A673 (cell line): ENCODE measurements around the gene TMEM38A. TPM values are rescaled to one million over a fixed set of nuclear protein-coding genes. Genes with fewer than 3 reads are reported as not detected.

ENCODE experiments used
- BruUV-seq: library from RNA; stranded (reverse); fragments of 400-500 nt; replicated peaks from 2 replicates; lab custom pipeline; 2021; lab: Mats Ljungman, UMichigan
- CTCF ChIA-PET: fragments of 300-600 bp; sonication (Branson Sonifier 250); formaldehyde crosslinking; loops from one replicate; lab custom pipeline; 2022; ENCODE audit warnings: antibody characterized with exemption; lab: Charles Lee
- POLR2A ChIA-PET: fragments of 300-600 bp; sonication (Branson Sonifier 250); formaldehyde crosslinking; loops from one replicate; lab custom pipeline; 2022; ENCODE audit warnings: antibody characterized with exemption; ENCODE audit not compliant: low non-redundant PET; lab: Charles Lee
- DNase-seq: peaks from one replicate; pipeline ENCODE4 v3.0.0-alpha.2; 2015; ENCODE audit warnings: low spot score
- H3K27ac ChIP-seq: fragments of 200-600 bp; sonication (generic); 2 replicates; pipeline ENCODE4 v1.5.1; 2016; ENCODE audit warnings: mixed run types, low read depth, mild to moderate bottlenecking, mixed read lengths, antibody characterized with exemption, low read length; ENCODE audit not compliant: poor library complexity, severe bottlenecking
- H3K27me3 ChIP-seq: fragments of 200-600 bp; sonication (generic); replicated peaks from 2 replicates; pipeline ENCODE4 v1.6.1; 2017; ENCODE audit warnings: mixed run types, low read depth, mild to moderate bottlenecking, mixed read lengths, antibody characterized with exemption, low read length; ENCODE audit not compliant: insufficient read depth, poor library complexity
- H3K36me3 ChIP-seq: fragments of 200-600 bp; sonication (generic); 2 replicates; pipeline ENCODE4 v1.6.1; 2016; ENCODE audit warnings: mixed run types, mild to moderate bottlenecking, mixed read lengths, antibody characterized with exemption, low read length; ENCODE audit not compliant: insufficient read depth, poor library complexity, severe bottlenecking
- H3K4me1 ChIP-seq: fragments of 200-600 bp; sonication (generic); 2 replicates; pipeline ENCODE4 v1.6.1; 2017; ENCODE audit warnings: mixed run types, mild to moderate bottlenecking, mixed read lengths, antibody characterized with exemption, low read length; ENCODE audit not compliant: insufficient read depth, poor library complexity, severe bottlenecking
- H3K4me3 ChIP-seq: fragments of 200-600 bp; sonication (generic); 2 replicates; pipeline ENCODE4 v1.5.1; 2016; ENCODE audit warnings: low read depth, mixed run types, mild to moderate bottlenecking, mixed read lengths, low read length; ENCODE audit not compliant: poor library complexity, severe bottlenecking
- H3K9me3 ChIP-seq: fragments of 200-600 bp; sonication (generic); 2 replicates; pipeline ENCODE4 v1.6.1; 2016; ENCODE audit warnings: mixed run types, low read depth, mild to moderate bottlenecking, mixed read lengths, antibody characterized with exemption, low read length; ENCODE audit not compliant: poor library complexity, severe bottlenecking
- CTCF ChIP-seq: fragments of 300-800, 200-600 bp; sonication (generic); conservative IDR thresholded peaks from 2 replicates; pipeline ENCODE4 v1.5.1; 2017; ENCODE audit warnings: low read depth, mild to moderate bottlenecking, antibody characterized with exemption, low read length, moderate library complexity, mixed read lengths
- EZH2 ChIP-seq: fragments of 200-600 bp; sonication (generic); IDR thresholded peaks from 2 replicates; pipeline ENCODE4 v1.6.1; 2017; ENCODE audit warnings: borderline replicate concordance, low read depth, mild to moderate bottlenecking, mixed read lengths, antibody characterized with exemption, low read length; ENCODE audit not compliant: poor library complexity, severe bottlenecking
- intact Hi-C: fragments of 100-400 bp; cut with micrococcal nuclease; formaldehyde crosslinking; loops from one replicate; pipeline ENCODE4 v1.10.0; 2022; ENCODE audit not compliant: unreplicated experiment
- total RNA-seq: library from RNA; stranded (reverse); gene quantifications from 2 replicates; pipeline ENCODE4 v1.2.3, GENCODE V29; 2021

The TMEM38A gene
- total RNA-seq, 1 experiment from 2014 or later: 8.3 TPM

- no peak for DNase-seq
- Histone ChIP-seq H3K27me3 (no peaks in the 10 kb centered on the region), H3K4me3 (no peak overlapping the region), H3K4me1 (no peaks in the 10 kb centered on the region), H3K9me3 (no peaks in the 10 kb centered on the region), H3K36me3 (no peaks in the 10 kb centered on the region), H3K27ac (no peak overlapping the region)
- TF ChIP-seq EZH2: no peak
- no peak for TF ChIP-seq CTCF
- no TSS peak for BruUV-seq
- CTCF ChIA-PET: no interaction called here
- POLR2A ChIA-PET: no interaction called here
- intact Hi-C loops: no loop called here
Observed at GRCh38 chr19:16619457-16619856, 41.5 kb upstream of the TMEM38A start.

GRCh38 chr19:16620018-16620417, 40.9 kb upstream of the TMEM38A start:
- intact Hi-C loops: no loop called here
- Histone ChIP-seq H3K4me3 (no peak overlapping the region), H3K9me3 (no peaks in the 10 kb centered on the region), H3K36me3 (no peaks in the 10 kb centered on the region), H3K27ac (no peak overlapping the region), H3K27me3 (no peaks in the 10 kb centered on the region), H3K4me1 (no peaks in the 10 kb centered on the region)
- ChIA-PET POLR2A (no interaction called here), CTCF (no interaction called here)
- TF ChIP-seq EZH2 (no peak), CTCF (no peak)
- DNase-seq: no peak
- BruUV-seq: no TSS peak

DNA sequence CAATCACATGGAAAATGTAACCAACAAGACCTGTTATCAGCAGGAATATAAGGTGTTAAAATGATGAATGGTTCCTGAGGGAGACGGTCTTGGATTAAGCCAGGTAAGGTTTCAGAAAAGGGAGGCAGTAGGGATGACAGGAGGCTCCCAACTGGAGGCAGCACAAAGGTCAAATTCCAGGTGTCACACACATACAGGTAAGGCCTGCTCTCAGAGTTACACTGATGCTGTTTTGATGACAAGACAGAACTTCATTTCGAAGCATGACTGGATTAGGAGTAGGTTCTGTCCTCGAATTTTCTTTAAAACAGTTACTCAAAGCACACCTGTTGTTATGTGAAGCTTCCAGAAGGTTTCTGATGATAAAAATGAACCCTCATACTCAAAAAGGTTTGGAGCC, 40.4 kb upstream of the TMEM38A start:
- no peaks in the 10 kb centered on the region for H3K4me1 ChIP-seq
- TF ChIP-seq CTCF (no peak), EZH2 (no peak)
- no peaks in the 10 kb centered on the region for H3K27me3 ChIP-seq
- POLR2A ChIA-PET: no interaction called here
- intact Hi-C loops: no loop called here
- H3K36me3 ChIP-seq: no peaks in the 10 kb centered on the region
- no peaks in the 10 kb centered on the region for H3K9me3 ChIP-seq
- CTCF ChIA-PET: no interaction called here
- no peak overlapping the region for H3K27ac ChIP-seq
- H3K4me3 ChIP-seq: no peak overlapping the region
- BruUV-seq: no TSS peak
- DNase-seq: no peak
